ENCODE measurements around the gene CCR1.

GRCh38 chr3:46188708-46189107, 19.4 kb downstream of the CCR1 start:
- TF ChIP-seq, protein P1, sequence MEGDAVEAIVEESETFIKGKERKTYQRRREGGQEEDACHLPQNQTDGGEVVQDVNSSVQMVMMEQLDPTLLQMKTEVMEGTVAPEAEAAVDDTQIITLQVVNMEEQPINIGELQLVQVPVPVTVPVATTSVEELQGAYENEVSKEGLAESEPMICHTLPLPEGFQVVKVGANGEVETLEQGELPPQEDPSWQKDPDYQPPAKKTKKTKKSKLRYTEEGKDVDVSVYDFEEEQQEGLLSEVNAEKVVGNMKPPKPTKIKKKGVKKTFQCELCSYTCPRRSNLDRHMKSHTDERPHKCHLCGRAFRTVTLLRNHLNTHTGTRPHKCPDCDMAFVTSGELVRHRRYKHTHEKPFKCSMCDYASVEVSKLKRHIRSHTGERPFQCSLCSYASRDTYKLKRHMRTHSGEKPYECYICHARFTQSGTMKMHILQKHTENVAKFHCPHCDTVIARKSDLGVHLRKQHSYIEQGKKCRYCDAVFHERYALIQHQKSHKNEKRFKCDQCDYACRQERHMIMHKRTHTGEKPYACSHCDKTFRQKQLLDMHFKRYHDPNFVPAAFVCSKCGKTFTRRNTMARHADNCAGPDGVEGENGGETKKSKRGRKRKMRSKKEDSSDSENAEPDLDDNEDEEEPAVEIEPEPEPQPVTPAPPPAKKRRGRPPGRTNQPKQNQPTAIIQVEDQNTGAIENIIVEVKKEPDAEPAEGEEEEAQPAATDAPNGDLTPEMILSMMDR (IDR thresholded peaks at IDR 0.05; ENCODE audit: low read depth, low read length, poor library complexity, severe bottlenecking), result no peak
- no peak for TF ChIP-seq EZH2phosphoT487 (IDR thresholded peaks at IDR 0.05; ENCODE audit: borderline replicate concordance, low read length)
